IMR-90 (cell line): ENCODE measurements around the gene TBCA.

Experiments
- BHLHE40 ChIP-seq: fragments of 150-350 bp; IDR thresholded peaks from 2 replicates; pipeline ENCODE4 v1.6.1; 2016; ENCODE audit warnings: mild to moderate bottlenecking, low read depth, low read length
- CEBPB ChIP-seq: IDR thresholded peaks from 2 replicates; pipeline ENCODE4 v1.6.1; 2012; ENCODE audit warnings: low read depth, low read length, improper control_type of control experiment
- MXI1 ChIP-seq: IDR thresholded peaks from 2 replicates; pipeline ENCODE4 v1.6.1; 2012; ENCODE audit warnings: low read depth, mild to moderate bottlenecking, low read length, moderate library complexity, borderline replicate concordance
- POLR2A ChIP-seq: IDR thresholded peaks from 2 replicates; pipeline ENCODE4 v1.6.1; 2012; ENCODE audit warnings: mild to moderate bottlenecking, low read depth, low read length
- RCOR1 ChIP-seq: IDR thresholded peaks from 2 replicates; pipeline ENCODE4 v1.6.1; 2012; ENCODE audit warnings: mild to moderate bottlenecking, low read length, improper control_type of control experiment; ENCODE audit not compliant: insufficient replicate concordance
- RFX5 ChIP-seq: IDR thresholded peaks from 2 replicates; pipeline ENCODE4 v1.8.0; 2012; ENCODE audit warnings: low read depth, mild to moderate bottlenecking, low read length, moderate library complexity
- SMC3 ChIP-seq: fragments of 150-350 bp; IDR thresholded peaks from 2 replicates; pipeline ENCODE4 v1.6.1; 2016; ENCODE audit warnings: low read depth, mild to moderate bottlenecking, antibody characterized with exemption, low read length, moderate library complexity
- TF ChIP-seq, protein P1 (sequence below): fragments of 150-350 bp; IDR thresholded peaks from 2 replicates; pipeline ENCODE4 v1.6.1; 2016; ENCODE audit warnings: low read depth, mild to moderate bottlenecking, low read length, moderate library complexity, borderline replicate concordance
- TF ChIP-seq, protein P2 (sequence below): conservative IDR thresholded peaks from 2 replicates; pipeline ENCODE4 v1.5.1; 2012; ENCODE audit warnings: mild to moderate bottlenecking, low read depth, low read length, improper control_type of control experiment

DNA sequence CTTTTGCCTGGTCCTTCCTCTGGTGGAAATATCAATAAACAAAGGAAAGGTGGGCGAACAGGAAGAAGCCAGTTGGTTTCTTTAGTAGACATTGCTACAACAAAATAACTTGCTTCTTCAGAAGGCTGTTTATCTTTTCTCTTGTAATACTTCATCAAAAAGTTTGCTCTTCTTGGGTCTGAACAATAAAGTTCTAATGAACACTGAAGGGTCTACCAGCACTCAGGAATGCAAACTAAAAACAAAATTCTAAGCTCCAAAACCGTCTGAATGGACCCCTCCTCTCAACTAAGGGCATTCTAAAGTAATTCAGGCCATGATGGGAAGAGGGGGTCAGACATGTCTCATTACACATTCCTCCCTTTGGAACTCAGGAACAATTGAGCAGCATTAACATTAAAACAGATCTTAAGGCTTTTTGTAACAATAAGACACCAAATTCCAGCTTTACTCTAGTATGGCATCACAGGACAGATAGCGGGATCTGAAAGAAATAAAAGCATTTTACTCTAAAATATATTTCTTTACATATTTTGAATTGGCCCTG, 2.3 kb downstream of the TBCA start:
- TF ChIP-seq, protein P1, sequence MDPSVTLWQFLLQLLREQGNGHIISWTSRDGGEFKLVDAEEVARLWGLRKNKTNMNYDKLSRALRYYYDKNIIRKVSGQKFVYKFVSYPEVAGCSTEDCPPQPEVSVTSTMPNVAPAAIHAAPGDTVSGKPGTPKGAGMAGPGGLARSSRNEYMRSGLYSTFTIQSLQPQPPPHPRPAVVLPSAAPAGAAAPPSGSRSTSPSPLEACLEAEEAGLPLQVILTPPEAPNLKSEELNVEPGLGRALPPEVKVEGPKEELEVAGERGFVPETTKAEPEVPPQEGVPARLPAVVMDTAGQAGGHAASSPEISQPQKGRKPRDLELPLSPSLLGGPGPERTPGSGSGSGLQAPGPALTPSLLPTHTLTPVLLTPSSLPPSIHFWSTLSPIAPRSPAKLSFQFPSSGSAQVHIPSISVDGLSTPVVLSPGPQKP: no peak
- TF ChIP-seq POLR2A: no peak
- TF ChIP-seq, protein P2, sequence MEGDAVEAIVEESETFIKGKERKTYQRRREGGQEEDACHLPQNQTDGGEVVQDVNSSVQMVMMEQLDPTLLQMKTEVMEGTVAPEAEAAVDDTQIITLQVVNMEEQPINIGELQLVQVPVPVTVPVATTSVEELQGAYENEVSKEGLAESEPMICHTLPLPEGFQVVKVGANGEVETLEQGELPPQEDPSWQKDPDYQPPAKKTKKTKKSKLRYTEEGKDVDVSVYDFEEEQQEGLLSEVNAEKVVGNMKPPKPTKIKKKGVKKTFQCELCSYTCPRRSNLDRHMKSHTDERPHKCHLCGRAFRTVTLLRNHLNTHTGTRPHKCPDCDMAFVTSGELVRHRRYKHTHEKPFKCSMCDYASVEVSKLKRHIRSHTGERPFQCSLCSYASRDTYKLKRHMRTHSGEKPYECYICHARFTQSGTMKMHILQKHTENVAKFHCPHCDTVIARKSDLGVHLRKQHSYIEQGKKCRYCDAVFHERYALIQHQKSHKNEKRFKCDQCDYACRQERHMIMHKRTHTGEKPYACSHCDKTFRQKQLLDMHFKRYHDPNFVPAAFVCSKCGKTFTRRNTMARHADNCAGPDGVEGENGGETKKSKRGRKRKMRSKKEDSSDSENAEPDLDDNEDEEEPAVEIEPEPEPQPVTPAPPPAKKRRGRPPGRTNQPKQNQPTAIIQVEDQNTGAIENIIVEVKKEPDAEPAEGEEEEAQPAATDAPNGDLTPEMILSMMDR: no peak
- TF ChIP-seq RCOR1: no peak
- no peak for TF ChIP-seq BHLHE40
- TF ChIP-seq RFX5: no peak
- TF ChIP-seq MXI1: no peak
- no peak for TF ChIP-seq SMC3
- TF ChIP-seq CEBPB: no peak
